ENCODE measurements around the gene TOP3A.
A peak's percentile ranks its signal among the peaks of the same experiment; 100 is the strongest.

Gene TOP3A

DNA sequence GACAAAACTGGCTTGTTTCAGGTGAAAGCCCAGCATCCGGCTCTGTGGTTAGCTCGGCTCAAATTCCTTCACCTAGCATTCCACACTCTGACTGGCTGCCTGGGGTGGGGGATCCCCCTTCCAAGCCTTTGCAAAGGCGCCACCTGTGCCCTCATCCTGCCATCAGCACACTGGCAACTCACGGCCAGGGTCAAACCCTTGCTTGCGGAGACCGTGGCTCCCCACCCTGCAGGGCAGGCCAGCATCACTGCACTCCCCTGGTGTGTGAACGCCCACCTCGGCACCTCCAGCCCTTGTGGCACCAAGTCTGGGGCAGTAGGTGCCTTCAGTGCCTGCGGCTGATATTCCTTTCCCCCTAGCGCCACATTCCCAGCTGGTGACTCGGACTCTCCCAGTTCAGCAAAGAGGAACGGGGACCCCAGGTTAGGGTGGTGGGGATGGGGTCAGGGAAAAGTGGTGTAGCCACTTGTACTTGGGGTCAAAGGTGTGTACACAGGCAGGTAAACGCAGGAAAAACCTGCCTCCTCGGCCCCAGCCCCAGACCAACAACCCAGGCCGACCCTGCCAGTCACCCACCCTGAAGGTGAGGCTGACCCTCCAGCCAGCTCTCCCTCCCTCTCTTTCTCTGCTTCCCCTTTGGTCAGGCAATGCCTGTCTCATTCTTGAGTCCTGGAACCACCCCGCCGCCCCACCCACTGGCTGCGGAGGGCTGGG is 57.4 kb downstream of the TOP3A start:
- H3K36me3 ChIP-seq = no peaks in the 10 kb centered on the region
- no peaks in the 10 kb centered on the region for H3K27me3 ChIP-seq
- H3K9me3 ChIP-seq = no peaks in the 10 kb centered on the region
- no peaks in the 10 kb centered on the region; the same call in 1 of the 2 replicates for H3K4me1 ChIP-seq
- peak overlapping the region; percentile 70 for H3K4me3 ChIP-seq (ENCODE audit: low read depth, low read length)
- DNase-seq = peak; percentile 20
- TF ChIP-seq, protein P1, sequence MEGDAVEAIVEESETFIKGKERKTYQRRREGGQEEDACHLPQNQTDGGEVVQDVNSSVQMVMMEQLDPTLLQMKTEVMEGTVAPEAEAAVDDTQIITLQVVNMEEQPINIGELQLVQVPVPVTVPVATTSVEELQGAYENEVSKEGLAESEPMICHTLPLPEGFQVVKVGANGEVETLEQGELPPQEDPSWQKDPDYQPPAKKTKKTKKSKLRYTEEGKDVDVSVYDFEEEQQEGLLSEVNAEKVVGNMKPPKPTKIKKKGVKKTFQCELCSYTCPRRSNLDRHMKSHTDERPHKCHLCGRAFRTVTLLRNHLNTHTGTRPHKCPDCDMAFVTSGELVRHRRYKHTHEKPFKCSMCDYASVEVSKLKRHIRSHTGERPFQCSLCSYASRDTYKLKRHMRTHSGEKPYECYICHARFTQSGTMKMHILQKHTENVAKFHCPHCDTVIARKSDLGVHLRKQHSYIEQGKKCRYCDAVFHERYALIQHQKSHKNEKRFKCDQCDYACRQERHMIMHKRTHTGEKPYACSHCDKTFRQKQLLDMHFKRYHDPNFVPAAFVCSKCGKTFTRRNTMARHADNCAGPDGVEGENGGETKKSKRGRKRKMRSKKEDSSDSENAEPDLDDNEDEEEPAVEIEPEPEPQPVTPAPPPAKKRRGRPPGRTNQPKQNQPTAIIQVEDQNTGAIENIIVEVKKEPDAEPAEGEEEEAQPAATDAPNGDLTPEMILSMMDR (IDR thresholded peaks at IDR 0.05; ENCODE audit: low read depth, low read length) = no peak

DNA sequence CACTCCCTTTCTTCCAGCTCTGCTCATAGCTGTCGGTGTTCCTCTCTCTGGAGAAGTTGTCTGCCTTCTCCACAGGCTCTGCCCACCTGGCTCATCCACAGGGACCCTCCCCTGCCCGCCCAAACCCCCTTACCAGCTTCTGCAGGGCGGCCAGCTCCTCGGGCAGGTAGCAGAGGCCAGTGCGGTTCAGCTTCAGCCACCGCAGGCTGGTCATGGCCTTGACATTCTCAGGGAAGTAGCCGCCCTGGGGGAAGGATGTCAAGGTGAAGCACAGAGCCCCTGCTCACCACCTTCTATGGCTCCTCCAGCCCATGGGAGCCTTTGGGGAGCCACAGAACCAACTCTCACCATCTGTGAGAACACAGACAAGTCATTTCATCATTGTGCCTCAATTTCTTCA is 58.0 kb downstream of the TOP3A start:
- DNase-seq = no peak
- Histone ChIP-seq H3K4me3 (ENCODE audit: low read depth, low read length) (no peak overlapping the region), H3K27me3 (no peaks in the 10 kb centered on the region), H3K4me1 (no peaks in the 10 kb centered on the region; the same call in 1 of the 2 replicates), H3K9me3 (no peaks in the 10 kb centered on the region), H3K36me3 (no peaks in the 10 kb centered on the region)
- TF ChIP-seq, protein P1 (IDR thresholded peaks at IDR 0.05; ENCODE audit: low read depth, low read length) = no peak

DNA sequence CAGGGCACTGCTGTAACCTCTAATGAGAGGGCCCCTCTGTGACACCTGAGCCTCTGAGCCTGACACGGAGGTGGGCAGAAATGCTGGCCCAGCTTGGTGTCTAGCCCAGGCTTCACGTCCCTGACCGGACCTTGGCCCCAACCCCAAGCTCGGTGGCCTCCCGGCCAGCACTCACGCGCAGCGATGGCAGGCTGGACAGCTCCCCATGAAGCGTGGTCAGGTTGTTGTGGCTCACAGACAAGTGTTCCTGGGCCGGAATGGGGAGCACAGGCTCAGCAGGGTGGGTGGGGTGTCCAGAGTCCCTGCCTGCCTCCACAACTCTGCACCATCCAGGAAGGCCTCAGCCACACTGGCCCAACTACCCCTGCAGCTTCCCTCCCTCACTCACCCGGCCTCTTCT is 58.4 kb downstream of the TOP3A start:
- H3K9me3 ChIP-seq = no peaks in the 10 kb centered on the region
- no peaks in the 10 kb centered on the region; the same call in 1 of the 2 replicates for H3K4me1 ChIP-seq
- H3K36me3 ChIP-seq = no peaks in the 10 kb centered on the region
- H3K27me3 ChIP-seq = no peaks in the 10 kb centered on the region
- TF ChIP-seq, protein P1 (IDR thresholded peaks at IDR 0.05; ENCODE audit: low read depth, low read length) = no peak
- DNase-seq = no peak
- H3K4me3 ChIP-seq (ENCODE audit: low read depth, low read length) = no peak overlapping the region

DNA sequence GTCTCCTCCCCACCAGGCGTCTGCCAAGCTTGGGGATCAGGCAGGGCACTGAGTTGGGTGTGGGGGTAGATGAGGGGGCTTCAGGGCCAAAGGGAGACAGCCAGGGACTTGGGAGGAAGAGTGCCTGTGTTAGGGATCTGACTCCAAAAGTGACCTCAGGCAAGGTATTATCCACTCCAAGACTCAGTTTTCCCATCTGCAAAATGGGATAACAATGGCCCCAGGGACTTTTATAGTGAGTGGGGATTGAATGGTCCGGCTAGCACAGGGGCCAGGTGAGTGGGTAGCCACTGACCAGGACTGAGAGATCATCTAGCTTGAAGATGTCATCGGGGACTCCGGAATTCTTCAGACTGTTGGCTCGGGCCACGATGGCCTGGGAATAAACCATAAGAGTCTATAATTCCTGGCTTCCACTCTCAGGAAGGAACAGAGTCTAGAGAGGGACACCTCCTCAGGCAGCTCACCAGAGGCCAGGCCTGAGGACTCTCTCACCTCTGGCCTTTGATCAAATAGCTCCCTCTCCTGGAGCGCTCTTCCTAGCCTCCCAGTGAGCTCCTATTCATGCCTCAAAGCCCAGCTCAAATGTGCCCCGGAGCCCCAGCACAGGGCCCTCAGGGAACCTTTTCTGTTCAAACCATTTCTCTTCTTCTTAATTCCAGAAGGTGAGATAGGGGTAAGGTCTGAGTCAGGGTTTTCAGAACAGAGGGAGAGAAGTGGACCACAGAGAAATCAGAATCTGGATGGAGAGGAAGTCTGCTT is 59.7 kb downstream of the TOP3A start:
- H3K36me3 ChIP-seq = no peaks in the 10 kb centered on the region

DNA sequence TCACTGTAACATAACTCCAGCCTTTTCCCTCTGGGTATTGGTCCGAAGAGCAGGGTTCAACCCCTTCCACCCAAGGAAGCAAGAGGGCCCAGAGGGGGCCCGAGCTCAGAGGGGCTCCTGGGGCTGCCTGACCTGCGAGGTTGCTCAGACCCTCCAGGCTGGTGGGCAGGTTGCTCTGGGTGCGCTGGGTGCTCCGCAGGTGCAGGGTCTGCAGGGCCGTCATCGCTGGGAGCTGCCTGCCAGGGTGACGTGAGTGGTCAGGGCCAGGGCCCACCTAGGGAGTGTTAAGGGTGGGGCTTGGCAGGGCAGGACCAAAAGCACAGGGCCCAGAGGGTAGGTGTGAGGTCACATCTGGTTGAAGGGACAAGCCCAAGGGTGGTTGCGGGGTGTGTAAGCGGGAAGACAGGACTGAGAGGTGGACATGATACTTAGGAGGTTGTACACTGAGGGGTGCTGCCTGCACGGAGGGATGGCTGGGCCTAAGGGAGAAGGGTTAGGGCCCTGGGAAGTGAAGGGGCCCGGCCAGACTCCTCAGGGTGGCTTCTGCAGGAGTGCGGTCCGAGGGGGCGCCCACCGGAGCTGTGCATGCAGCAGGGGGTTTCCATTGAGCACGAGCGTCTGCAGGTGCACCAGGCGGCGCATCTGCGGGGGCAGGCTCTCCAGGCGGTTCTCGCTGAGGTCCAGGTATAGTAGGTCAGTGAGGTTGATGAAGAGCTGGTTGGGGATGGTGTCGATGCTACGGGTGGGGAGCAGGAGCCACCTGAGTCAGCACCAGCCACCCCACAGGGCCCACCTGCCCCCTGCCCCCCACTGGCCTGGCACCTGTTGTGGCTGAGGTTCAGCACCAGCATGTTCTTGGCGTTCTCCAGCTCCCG is 60.6 kb downstream of the TOP3A start:
- DNase-seq = no peak
- Histone ChIP-seq H3K4me3 (ENCODE audit: low read depth, low read length) (no peak overlapping the region), H3K27me3 (no peaks in the 10 kb centered on the region), H3K36me3 (no peaks in the 10 kb centered on the region), H3K9me3 (no peaks in the 10 kb centered on the region), H3K4me1 (no peaks in the 10 kb centered on the region; the same call in 1 of the 2 replicates)
- TF ChIP-seq, protein P1 (IDR thresholded peaks at IDR 0.05; ENCODE audit: low read depth, low read length) = no peak

More for the DNA sequence above, 59.7 kb downstream of the TOP3A start:
- TF ChIP-seq, protein P1 (IDR thresholded peaks at IDR 0.05; ENCODE audit: low read depth, low read length) = no peak
- no peak for DNase-seq
- H3K27me3 ChIP-seq = no peaks in the 10 kb centered on the region
- no peaks in the 10 kb centered on the region for H3K9me3 ChIP-seq
- H3K4me3 ChIP-seq (ENCODE audit: low read depth, low read length) = no peak overlapping the region
- H3K4me1 ChIP-seq = no peaks in the 10 kb centered on the region; the same call in 1 of the 2 replicates

Measured in BE2C (cell line).